GM12878 (cell line): Measurements from ENCODE around the gene PIGS. TPM values are rescaled to one million over a fixed set of nuclear protein-coding genes. Genes with fewer than 3 reads are reported as not detected.

ENCODE experiments used
- CEBPB ChIP-seq, 2 experiments: fragments of 150-350 bp in 1 of 2; IDR thresholded peaks; 2 replicates each; pipeline ENCODE4 v1.6.1; 2012 to 2014; ENCODE audit warnings: low read depth in 2 of 2, low read length in 2 of 2, borderline replicate concordance in 1 of 2, inconsistent platforms in 1 of 2
- CREM ChIP-seq: IDR thresholded peaks from 2 replicates; pipeline ENCODE4 v1.6.1; 2014; ENCODE audit warnings: antibody characterized with exemption, low read depth
- ESRRA ChIP-seq: IDR thresholded peaks from 2 replicates; pipeline ENCODE4 v1.6.1; 2012; ENCODE audit warnings: mild to moderate bottlenecking, low read length, improper control_type of control experiment
- polyA plus RNA-seq, 11 experiments: library from polyadenylated mRNA; depleted of rRNA in 4 of 11; unstranded in 6 of 11; stranded (reverse) in 5 of 11; fragments of >200 nt; fragmentation: Nextera tagmentation in 4 of 11; fragmentation: Illumina TruSeq in 1 of 11; extraction: Ambion mirVana in 4 of 11; extraction: Trizol in 1 of 11; gene quantifications; 1 replicate in 1 of 11; 2 replicates in 10 of 11; pipeline versions ENCODE4 v1.2.1 to v1.2.3, GENCODE V29; 2011 to 2016; ENCODE audit warnings: inconsistent platforms in 2 of 11, missing spikeins in 2 of 11, low read depth in 1 of 11
- total RNA-seq, 4 experiments: library from RNA; depleted of rRNA in 3 of 4; stranded (reverse); fragments of >200 nt in 3 of 4; fragmentation: Illumina TruSeq in 1 of 4; extraction: Trizol in 1 of 4; gene quantifications; 2 replicates each; pipeline versions ENCODE4 v1.2.1 to v1.2.3, GENCODE V29; 2013 to 2021
- TF ChIP-seq, protein P1 (sequence below): IDR thresholded peaks from 2 replicates; pipeline ENCODE4 v1.6.1; 2012; ENCODE audit warnings: mild to moderate bottlenecking, low read depth, low read length
- TF ChIP-seq, protein P2 (sequence below): fragments of 450-650 bp; IDR thresholded peaks from 2 replicates; pipeline ENCODE4 v1.6.1; 2017; ENCODE audit warnings: mild to moderate bottlenecking, low read depth, inconsistent platforms; ENCODE audit not compliant: poor library complexity, severe bottlenecking

Gene PIGS
- total and polyA plus RNA-seq, 10 of the 15 experiments (the other 5 are each of a cell fraction or from before 2014, with no cell fraction given) = 27.5 to 73.7 (median 50.7) TPM

DNA sequence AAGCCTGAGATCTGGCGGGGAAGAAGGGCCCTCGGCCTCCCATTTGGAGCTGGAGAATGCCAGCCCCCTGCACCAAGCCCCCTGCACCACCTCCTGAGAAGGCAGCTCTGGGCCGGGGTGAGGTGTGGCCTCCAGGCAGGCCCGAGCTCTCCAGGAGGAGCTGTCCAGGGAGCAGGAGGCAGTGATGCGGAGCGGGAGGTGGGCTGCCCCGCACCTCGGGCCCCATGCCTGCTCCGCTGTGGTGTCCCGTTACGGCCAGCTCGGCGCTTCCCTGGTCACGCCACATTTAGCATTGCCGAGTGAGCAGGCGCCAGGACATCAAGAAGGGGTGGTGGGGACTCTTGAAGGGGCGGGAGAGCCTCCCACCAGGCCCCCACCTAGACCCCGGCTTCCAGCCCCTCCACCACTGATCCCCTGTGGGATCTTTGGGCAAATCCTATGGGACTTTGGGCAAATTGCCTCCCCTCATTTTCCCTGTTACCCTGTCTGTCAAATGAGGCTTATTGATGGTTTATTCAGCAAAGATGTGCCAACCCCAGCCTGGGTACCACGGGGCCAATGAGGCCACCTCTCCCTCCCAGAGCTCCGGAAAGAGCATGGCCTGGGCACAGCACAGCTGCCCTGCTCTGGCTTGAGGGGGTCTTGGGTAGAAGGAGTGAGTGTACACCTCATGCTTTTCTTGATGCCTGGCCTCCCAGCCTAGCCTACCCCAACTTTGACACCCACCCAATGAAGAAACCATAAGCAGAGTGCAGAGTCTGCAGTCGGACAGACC, 49.8 kb downstream of the PIGS start (continued):
- TF ChIP-seq, protein P1, sequence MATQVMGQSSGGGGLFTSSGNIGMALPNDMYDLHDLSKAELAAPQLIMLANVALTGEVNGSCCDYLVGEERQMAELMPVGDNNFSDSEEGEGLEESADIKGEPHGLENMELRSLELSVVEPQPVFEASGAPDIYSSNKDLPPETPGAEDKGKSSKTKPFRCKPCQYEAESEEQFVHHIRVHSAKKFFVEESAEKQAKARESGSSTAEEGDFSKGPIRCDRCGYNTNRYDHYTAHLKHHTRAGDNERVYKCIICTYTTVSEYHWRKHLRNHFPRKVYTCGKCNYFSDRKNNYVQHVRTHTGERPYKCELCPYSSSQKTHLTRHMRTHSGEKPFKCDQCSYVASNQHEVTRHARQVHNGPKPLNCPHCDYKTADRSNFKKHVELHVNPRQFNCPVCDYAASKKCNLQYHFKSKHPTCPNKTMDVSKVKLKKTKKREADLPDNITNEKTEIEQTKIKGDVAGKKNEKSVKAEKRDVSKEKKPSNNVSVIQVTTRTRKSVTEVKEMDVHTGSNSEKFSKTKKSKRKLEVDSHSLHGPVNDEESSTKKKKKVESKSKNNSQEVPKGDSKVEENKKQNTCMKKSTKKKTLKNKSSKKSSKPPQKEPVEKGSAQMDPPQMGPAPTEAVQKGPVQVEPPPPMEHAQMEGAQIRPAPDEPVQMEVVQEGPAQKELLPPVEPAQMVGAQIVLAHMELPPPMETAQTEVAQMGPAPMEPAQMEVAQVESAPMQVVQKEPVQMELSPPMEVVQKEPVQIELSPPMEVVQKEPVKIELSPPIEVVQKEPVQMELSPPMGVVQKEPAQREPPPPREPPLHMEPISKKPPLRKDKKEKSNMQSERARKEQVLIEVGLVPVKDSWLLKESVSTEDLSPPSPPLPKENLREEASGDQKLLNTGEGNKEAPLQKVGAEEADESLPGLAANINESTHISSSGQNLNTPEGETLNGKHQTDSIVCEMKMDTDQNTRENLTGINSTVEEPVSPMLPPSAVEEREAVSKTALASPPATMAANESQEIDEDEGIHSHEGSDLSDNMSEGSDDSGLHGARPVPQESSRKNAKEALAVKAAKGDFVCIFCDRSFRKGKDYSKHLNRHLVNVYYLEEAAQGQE = no peak
- TF ChIP-seq CEBPB (IDR thresholded peaks at IDR 0.05; ENCODE audit: borderline replicate concordance in 1 of 2, low read depth in 2 of 2, low read length in 2 of 2) (no peak), ESRRA (no peak), CREM (no peak)
- TF ChIP-seq, protein P2, sequence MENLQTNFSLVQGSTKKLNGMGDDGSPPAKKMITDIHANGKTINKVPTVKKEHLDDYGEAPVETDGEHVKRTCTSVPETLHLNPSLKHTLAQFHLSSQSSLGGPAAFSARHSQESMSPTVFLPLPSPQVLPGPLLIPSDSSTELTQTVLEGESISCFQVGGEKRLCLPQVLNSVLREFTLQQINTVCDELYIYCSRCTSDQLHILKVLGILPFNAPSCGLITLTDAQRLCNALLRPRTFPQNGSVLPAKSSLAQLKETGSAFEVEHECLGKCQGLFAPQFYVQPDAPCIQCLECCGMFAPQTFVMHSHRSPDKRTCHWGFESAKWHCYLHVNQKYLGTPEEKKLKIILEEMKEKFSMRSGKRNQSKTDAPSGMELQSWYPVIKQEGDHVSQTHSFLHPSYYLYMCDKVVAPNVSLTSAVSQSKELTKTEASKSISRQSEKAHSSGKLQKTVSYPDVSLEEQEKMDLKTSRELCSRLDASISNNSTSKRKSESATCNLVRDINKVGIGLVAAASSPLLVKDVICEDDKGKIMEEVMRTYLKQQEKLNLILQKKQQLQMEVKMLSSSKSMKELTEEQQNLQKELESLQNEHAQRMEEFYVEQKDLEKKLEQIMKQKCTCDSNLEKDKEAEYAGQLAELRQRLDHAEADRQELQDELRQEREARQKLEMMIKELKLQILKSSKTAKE = no peak
